MM.1S (cell line): ENCODE measurements around the gene DAW1.

Source experiments
- DNase-seq: peaks from one replicate; pipeline ENCODE4 v3.0.0-alpha.2; 2015
- H2AFZ ChIP-seq: fragments of 300-600 bp; sonication (generic); 2 replicates; pipeline ENCODE4 v1.6.0; 2016; ENCODE audit warnings: antibody characterized with exemption, low read length
- H3F3A ChIP-seq: fragments of 300-600 bp; sonication (generic); 2 replicates; pipeline ENCODE4 v1.6.1; 2016; ENCODE audit warnings: mild to moderate bottlenecking, antibody characterized with exemption, low read length, moderate library complexity, mixed read lengths; ENCODE audit not compliant: insufficient read depth
- H3K27ac ChIP-seq: fragments of 300-600 bp; sonication (generic); 2 replicates; pipeline ENCODE4 v1.5.1; 2016; ENCODE audit warnings: mild to moderate bottlenecking, low read length
- H3K27me3 ChIP-seq: fragments of 300-600 bp; sonication (generic); replicated peaks from 2 replicates; pipeline ENCODE4 v1.6.0; 2016; ENCODE audit warnings: low read length; ENCODE audit not compliant: insufficient read depth
- H3K36me3 ChIP-seq: fragments of 300-600 bp; sonication (generic); replicated peaks from 2 replicates; pipeline ENCODE4 v1.6.1; 2016; ENCODE audit warnings: mild to moderate bottlenecking, low read length, mixed read lengths; ENCODE audit not compliant: insufficient read depth
- H3K4me1 ChIP-seq: fragments of 300-600 bp; sonication (generic); 2 replicates; pipeline ENCODE4 v1.6.1; 2016; ENCODE audit warnings: low read length, mixed read lengths
- H3K4me2 ChIP-seq: fragments of 300-600 bp; sonication (generic); 2 replicates; pipeline ENCODE4 v1.6.0; 2016; ENCODE audit warnings: low read depth, low read length
- H3K4me3 ChIP-seq: fragments of 300-600 bp; sonication (generic); 2 replicates; pipeline ENCODE4 v1.5.1; 2016; ENCODE audit warnings: low read length, mixed read lengths
- H3K79me2 ChIP-seq: fragments of 300-600 bp; sonication (generic); 2 replicates; pipeline ENCODE4 v1.6.1; 2016; ENCODE audit warnings: mixed run types, low read length, mixed read lengths
- H3K9ac ChIP-seq: fragments of 300-600 bp; sonication (generic); 2 replicates; pipeline ENCODE4 v1.6.1; 2016; ENCODE audit warnings: low read length, mixed read lengths
- H3K9me2 ChIP-seq: fragments of 300-600 bp; sonication (generic); replicated peaks from 2 replicates; pipeline ENCODE4 v1.6.1; 2016; ENCODE audit warnings: mild to moderate bottlenecking, low read length, mixed read lengths; ENCODE audit not compliant: insufficient read depth
- H3K9me3 ChIP-seq: fragments of 300-600 bp; sonication (generic); replicated peaks from 2 replicates; pipeline ENCODE4 v1.6.1; 2016; ENCODE audit warnings: mild to moderate bottlenecking, low read length, mixed read lengths; ENCODE audit not compliant: insufficient read depth
- H4K20me1 ChIP-seq: fragments of 300-600 bp; sonication (generic); 2 replicates; pipeline ENCODE4 v1.6.1; 2016; ENCODE audit warnings: mild to moderate bottlenecking, low read length, moderate library complexity, mixed read lengths; ENCODE audit not compliant: insufficient read depth
- EZH2 ChIP-seq: fragments of 300-600 bp; sonication (generic); optimal IDR thresholded peaks from 2 replicates; pipeline ENCODE3; 2017; ENCODE audit warnings: low read depth, mild to moderate bottlenecking, antibody characterized with exemption, low read length, mixed read lengths
- EZH2phosphoT487 ChIP-seq: fragments of 300-600 bp; sonication (generic); IDR thresholded peaks from 2 replicates; pipeline ENCODE4 v1.6.1; 2018; ENCODE audit warnings: antibody characterized with exemption, low read length
- TF ChIP-seq, protein P1 (sequence below): fragments of 300-600 bp; sonication (generic); IDR thresholded peaks from 2 replicates; pipeline ENCODE4 v1.5.1; 2016; ENCODE audit warnings: antibody characterized with exemption, low read length, mixed read lengths

The DAW1 gene

DNA sequence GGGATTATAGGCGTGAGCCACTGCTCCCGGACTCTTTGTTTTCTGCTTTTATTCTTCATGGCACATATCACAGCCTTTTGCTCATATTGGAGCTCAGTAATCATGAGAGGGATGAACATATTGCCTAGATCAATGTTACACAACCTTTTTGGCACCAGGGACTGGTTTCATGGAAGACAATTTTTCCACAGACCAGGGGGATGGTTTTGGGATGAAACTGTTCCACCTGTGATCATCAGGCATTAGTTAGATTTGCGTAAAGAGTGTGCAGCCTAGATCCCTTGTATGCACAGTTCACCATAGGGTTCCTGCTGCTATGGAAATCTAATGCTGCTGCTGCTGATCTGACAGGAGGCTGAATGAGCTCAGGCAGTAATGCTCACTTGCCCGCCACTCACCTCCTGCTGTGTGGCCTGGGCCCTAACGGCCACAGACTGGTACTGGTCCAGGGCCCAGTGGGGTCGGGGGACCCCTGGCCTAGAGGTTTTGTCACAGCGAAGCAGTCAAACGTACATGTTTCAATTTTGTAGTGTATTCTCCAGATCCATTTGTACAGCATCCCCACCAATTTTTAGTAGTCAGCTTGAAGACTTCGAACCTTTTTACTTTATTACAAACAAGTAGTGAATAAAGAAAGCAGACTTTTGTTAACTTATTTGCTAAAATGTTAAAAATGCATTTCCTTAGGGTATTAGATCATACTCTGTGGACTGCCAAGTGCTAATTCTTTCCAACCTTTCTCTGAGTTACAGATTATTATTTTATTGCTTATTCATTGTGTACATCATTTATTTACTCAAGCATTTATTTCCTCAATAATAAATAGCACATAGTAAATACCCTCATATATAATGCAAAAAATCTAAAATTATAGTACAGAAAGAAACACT, 6.2 kb downstream of the DAW1 start:
- Histone ChIP-seq H3K9me3 (no peaks in the 10 kb centered on the region), H3K36me3 (no peaks in the 10 kb centered on the region), H3K27ac (no peak overlapping the region), H3K27me3 (no peaks in the 10 kb centered on the region), H3K4me1 (peaks cover 8% of the 10 kb centered on the region; the same call in 1 of the 2 replicates), H3K4me2 (no peak overlapping the region), H2AFZ (no peak overlapping the region), H3F3A (peaks cover 8% of the 10 kb centered on the region; the same call in 1 of the 2 replicates), H3K79me2 (no peaks in the 10 kb centered on the region), H3K4me3 (no peak overlapping the region), H3K9ac (no peak overlapping the region), H3K9me2 (no peaks in the 10 kb centered on the region), H4K20me1 (no peaks in the 10 kb centered on the region)
- no peak for DNase-seq
- TF ChIP-seq EZH2 (no peak), EZH2phosphoT487 (no peak)
- TF ChIP-seq, protein P1, sequence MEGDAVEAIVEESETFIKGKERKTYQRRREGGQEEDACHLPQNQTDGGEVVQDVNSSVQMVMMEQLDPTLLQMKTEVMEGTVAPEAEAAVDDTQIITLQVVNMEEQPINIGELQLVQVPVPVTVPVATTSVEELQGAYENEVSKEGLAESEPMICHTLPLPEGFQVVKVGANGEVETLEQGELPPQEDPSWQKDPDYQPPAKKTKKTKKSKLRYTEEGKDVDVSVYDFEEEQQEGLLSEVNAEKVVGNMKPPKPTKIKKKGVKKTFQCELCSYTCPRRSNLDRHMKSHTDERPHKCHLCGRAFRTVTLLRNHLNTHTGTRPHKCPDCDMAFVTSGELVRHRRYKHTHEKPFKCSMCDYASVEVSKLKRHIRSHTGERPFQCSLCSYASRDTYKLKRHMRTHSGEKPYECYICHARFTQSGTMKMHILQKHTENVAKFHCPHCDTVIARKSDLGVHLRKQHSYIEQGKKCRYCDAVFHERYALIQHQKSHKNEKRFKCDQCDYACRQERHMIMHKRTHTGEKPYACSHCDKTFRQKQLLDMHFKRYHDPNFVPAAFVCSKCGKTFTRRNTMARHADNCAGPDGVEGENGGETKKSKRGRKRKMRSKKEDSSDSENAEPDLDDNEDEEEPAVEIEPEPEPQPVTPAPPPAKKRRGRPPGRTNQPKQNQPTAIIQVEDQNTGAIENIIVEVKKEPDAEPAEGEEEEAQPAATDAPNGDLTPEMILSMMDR = no peak

DNA sequence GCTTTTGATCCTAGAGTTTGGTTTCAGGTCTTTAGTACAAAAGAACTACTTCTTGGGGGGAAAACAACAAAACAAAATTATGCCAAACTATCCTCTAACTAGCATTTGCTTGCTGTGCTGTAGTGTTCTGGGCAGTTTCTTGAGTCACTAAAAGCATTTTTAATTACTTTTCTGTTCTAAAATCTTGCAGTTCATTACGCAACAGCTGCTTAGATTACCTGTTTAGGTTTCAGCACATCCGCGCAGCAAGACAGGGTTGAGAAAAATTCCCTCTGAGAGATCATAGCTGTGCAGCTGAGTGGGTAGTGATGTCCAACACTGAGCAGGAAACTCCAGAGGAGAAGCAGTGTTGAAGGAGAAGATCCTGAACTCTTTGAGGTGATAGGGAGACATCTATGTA, 9.0 kb downstream of the DAW1 start:
- no peaks in the 10 kb centered on the region for H3K9me2 ChIP-seq
- H3K9me3 ChIP-seq = no peaks in the 10 kb centered on the region
- H3F3A ChIP-seq = peaks cover 8% of the 10 kb centered on the region; the same call in 1 of the 2 replicates
- no peak for DNase-seq
- no peaks in the 10 kb centered on the region for H3K79me2 ChIP-seq
- no peak overlapping the region for H3K9ac ChIP-seq
- no peaks in the 10 kb centered on the region for H4K20me1 ChIP-seq
- H3K36me3 ChIP-seq = no peaks in the 10 kb centered on the region
- no peak overlapping the region for H3K4me3 ChIP-seq
- no peak overlapping the region for H2AFZ ChIP-seq
- H3K27ac ChIP-seq = no peak overlapping the region
- no peaks in the 10 kb centered on the region for H3K27me3 ChIP-seq
- no peak overlapping the region for H3K4me2 ChIP-seq
- TF ChIP-seq, protein P1 = no peak
- TF ChIP-seq EZH2phosphoT487 (no peak), EZH2 (no peak)
- peaks cover 14% of the 10 kb centered on the region; the same call in 1 of the 2 replicates for H3K4me1 ChIP-seq

DNA sequence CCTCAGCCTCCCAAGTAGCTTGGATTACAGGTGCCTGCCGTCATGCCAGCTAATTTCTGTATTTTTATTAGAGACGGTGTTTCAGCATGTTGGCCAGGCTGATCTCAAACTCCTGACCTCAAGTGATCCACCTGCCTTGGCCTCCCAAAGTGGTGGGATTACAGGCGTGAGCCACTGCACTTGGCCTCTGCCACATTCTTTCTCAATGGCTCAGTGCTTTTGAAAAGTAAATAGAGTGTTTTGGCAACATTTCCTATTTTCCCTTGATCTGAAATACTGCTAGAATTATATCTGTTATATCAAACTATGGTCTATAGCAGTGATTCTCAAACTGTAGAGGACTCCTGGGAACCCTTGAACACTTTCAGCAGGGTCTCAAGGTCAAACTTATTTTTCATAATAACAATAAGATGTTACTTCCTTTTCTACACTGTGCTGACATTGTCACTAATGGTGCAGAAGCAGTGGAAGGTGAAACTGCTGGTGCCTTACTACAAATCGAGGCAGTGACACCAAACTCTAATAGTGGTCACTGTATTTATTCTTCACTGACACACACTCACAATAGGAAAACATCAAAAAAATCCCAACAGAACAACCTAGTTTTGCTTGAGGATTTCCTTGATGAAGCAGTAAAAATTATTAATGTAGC, 10.6 kb downstream of the DAW1 start:
- H3K36me3 ChIP-seq = no peaks in the 10 kb centered on the region
- H3K27ac ChIP-seq = peak overlapping the region; percentile 61; the same call in 1 of the 2 replicates
- H3K9me3 ChIP-seq = no peaks in the 10 kb centered on the region
- H3K9me2 ChIP-seq = no peaks in the 10 kb centered on the region
- no peaks in the 10 kb centered on the region for H3K79me2 ChIP-seq
- H3K4me3 ChIP-seq = peak overlapping the region; percentile 57
- TF ChIP-seq EZH2phosphoT487 = no peak
- TF ChIP-seq, protein P1 = no peak
- no peak for TF ChIP-seq EZH2
- H3F3A ChIP-seq = peaks cover 8% of the 10 kb centered on the region; the same call in 1 of the 2 replicates
- H2AFZ ChIP-seq = peak overlapping the region; percentile 48
- no peaks in the 10 kb centered on the region for H3K27me3 ChIP-seq
- no peaks in the 10 kb centered on the region for H4K20me1 ChIP-seq
- peak overlapping the region; percentile 10; the same call in 1 of the 2 replicates for H3K9ac ChIP-seq
- H3K4me1 ChIP-seq = peaks cover 14% of the 10 kb centered on the region; the same call in 1 of the 2 replicates
- H3K4me2 ChIP-seq = peak overlapping the region; percentile 89
- DNase-seq = peak; percentile 74
